HEK293T (cell line): ENCODE data around the gene BOLA3.

Source experiments
- ARNT ChIP-seq: fragments of 450-650 bp; IDR thresholded peaks from 2 replicates; pipeline ENCODE4 v1.6.1; 2017; ENCODE audit warnings: mild to moderate bottlenecking
- BHLHE40 ChIP-seq: fragments of 450-650 bp; IDR thresholded peaks from 2 replicates; pipeline ENCODE4 v1.6.1; 2016; ENCODE audit warnings: mild to moderate bottlenecking, moderate library complexity, borderline replicate concordance
- ELF4 ChIP-seq: fragments of 450-650 bp; IDR thresholded peaks from 2 replicates; pipeline ENCODE4 v1.6.1; 2017; ENCODE audit warnings: antibody characterized with exemption
- FOXA1 ChIP-seq: fragments of 450-650 bp; IDR thresholded peaks from 2 replicates; pipeline ENCODE4 v1.6.1; 2016; ENCODE audit warnings: mild to moderate bottlenecking
- FOXK2 ChIP-seq: fragments of 450-650 bp; IDR thresholded peaks from 2 replicates; pipeline ENCODE4 v1.6.1; 2016; ENCODE audit warnings: mild to moderate bottlenecking
- HDGF ChIP-seq: fragments of 450-650 bp; IDR thresholded peaks from 2 replicates; pipeline ENCODE4 v1.6.1; 2017; ENCODE audit warnings: antibody characterized with exemption, borderline replicate concordance
- LEF1 ChIP-seq: fragments of 450-650 bp; IDR thresholded peaks from 2 replicates; pipeline ENCODE4 v1.6.1; 2017; ENCODE audit warnings: mild to moderate bottlenecking, borderline replicate concordance
- SUZ12 ChIP-seq: fragments of 450-650 bp; IDR thresholded peaks from 2 replicates; pipeline ENCODE4 v1.6.1; 2016; ENCODE audit warnings: mild to moderate bottlenecking
- TF ChIP-seq, protein P1 (sequence below): fragments of 450-650 bp; IDR thresholded peaks from 2 replicates; pipeline ENCODE4 v1.6.1; 2016

DNA sequence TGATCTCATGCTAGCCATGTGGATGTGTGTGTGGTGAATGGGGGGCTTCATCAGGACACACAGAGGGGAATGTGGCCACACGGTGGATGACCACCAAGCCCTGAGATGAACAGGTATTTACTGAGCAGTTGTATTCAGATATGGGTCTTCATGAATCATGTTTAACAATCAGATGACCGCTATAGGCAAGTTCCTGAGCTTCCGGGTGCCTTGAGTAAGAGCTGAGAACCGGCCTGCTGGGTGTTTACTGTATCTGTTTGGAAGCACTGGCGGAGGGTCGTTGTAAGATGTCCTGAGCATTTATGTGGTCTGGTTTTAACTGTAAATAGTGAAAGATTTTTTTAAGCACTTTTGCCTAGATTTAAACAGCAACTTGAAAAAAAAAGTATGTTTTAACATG, 43.9 kb downstream of the BOLA3 start:
- TF ChIP-seq HDGF (no peak), LEF1 (no peak), FOXK2 (no peak), FOXA1 (no peak), ARNT (no peak), BHLHE40 (no peak), SUZ12 (no peak), ELF4 (no peak)
- TF ChIP-seq, protein P1, sequence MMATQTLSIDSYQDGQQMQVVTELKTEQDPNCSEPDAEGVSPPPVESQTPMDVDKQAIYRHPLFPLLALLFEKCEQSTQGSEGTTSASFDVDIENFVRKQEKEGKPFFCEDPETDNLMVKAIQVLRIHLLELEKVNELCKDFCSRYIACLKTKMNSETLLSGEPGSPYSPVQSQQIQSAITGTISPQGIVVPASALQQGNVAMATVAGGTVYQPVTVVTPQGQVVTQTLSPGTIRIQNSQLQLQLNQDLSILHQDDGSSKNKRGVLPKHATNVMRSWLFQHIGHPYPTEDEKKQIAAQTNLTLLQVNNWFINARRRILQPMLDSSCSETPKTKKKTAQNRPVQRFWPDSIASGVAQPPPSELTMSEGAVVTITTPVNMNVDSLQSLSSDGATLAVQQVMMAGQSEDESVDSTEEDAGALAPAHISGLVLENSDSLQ = no peak
